Lung (tissue), 12 donors: ENCODE results near the gene TFDP1. TPM values are rescaled to one million over a fixed set of nuclear protein-coding genes. Genes with fewer than 3 reads are reported as not detected.

Experiments used
- ATAC-seq: fragments of 200-7000 bp; cut with Tn5 transposase; one replicate; pipeline ENCODE4 v1.9.1; 2020; ENCODE audit warnings: moderate number of reproducible peaks; ENCODE audit not compliant: insufficient read depth, low FRiP score
- DNase-seq, 3 donors: peaks; one replicate each; pipeline ENCODE4 v3.0.0-alpha.2; 2013 to 2017
- H3K27ac ChIP-seq, 2 donors: one replicate each; pipeline ENCODE4 v1.5.1; 2013; ENCODE audit warnings: mild to moderate bottlenecking in 2 of 2, moderate library complexity in 2 of 2, control low read depth in 1 of 2, inconsistent platforms in 1 of 2, low read depth in 1 of 2, low read length in 1 of 2
- H3K27me3 ChIP-seq, 3 donors: one replicate each; pipeline ENCODE4 v1.5.1; 2013; ENCODE audit warnings: low read length in 2 of 3; ENCODE audit not compliant: control insufficient read depth in 3 of 3, insufficient read depth in 3 of 3
- H3K36me3 ChIP-seq, 4 donors: one replicate each; pipeline ENCODE4 v1.5.1; 2013; ENCODE audit warnings: low read length in 4 of 4, mild to moderate bottlenecking in 1 of 4, moderate library complexity in 1 of 4; ENCODE audit not compliant: control insufficient read depth in 4 of 4, insufficient read depth in 4 of 4
- H3K4me1 ChIP-seq, 5 donors: one replicate each; pipeline ENCODE4 v1.5.1; 2013; ENCODE audit warnings: low read length in 5 of 5, mild to moderate bottlenecking in 2 of 5, moderate library complexity in 1 of 5; ENCODE audit not compliant: control insufficient read depth in 5 of 5, insufficient read depth in 5 of 5
- H3K4me3 ChIP-seq: one replicate; pipeline ENCODE4 v1.5.1; 2013; ENCODE audit warnings: mild to moderate bottlenecking, control low read depth, moderate library complexity
- H3K9ac ChIP-seq, 2 donors: one replicate each; pipeline ENCODE4 v1.5.1; 2013; ENCODE audit warnings: low read length in 2 of 2, control low read depth in 1 of 2; ENCODE audit not compliant: insufficient read depth in 1 of 2
- H3K9me3 ChIP-seq, 4 donors: one replicate each; pipeline ENCODE4 v1.5.1; 2013; ENCODE audit warnings: low read length in 3 of 4, mild to moderate bottlenecking in 1 of 4, moderate library complexity in 1 of 4; ENCODE audit not compliant: control insufficient read depth in 4 of 4, insufficient read depth in 3 of 4
- WGBS, 2 donors: extraction: QIAGEN DNeasy Blood & Tissue Kit; methylation state at CpG; one replicate each; pipeline ENCODE4 v1.1.7; 2013; 5-methylcytosine and 5-hydroxymethylcytosine counted together
- polyA plus RNA-seq, 2 donors: library from polyadenylated mRNA; stranded (reverse); fragments of 200-250 nt; gene quantifications; one replicate each; pipeline ENCODE4 v1.2.1, GENCODE V29; 2013
- total RNA-seq, 2 donors: library from RNA; depleted of rRNA in 1 of 2; stranded (reverse); fragments of >200 nt in 1 of 2; gene quantifications; one replicate each; pipeline ENCODE4 v1.2.1, GENCODE V29; 2014 to 2021
- TF ChIP-seq, protein P1 (sequence below): IDR thresholded peaks from 2 replicates; pipeline ENCODE4 v1.5.1; 2012; ENCODE audit warnings: mild to moderate bottlenecking; ENCODE audit errors: control extremely low read depth, extremely low read depth
- donor health status: control.
- donor health status: control.
- donor health status: Bipolar disorder and iron deficiency.
- donor health status: healthy.
- donor health status: DM: yes; HTN: yes; CAD: no.

The TFDP1 gene
- total and polyA plus RNA-seq, 4 donors = 19.6 to 44.2 (median 40.3) TPM

GRCh38 chr13:113567681-113568080, 16.9 kb upstream of the TFDP1 start:
- H3K27me3 ChIP-seq = peaks cover 0 to 17% (median 0%) of the 10 kb centered on the region in 3 donors
- H3K9ac ChIP-seq = no peak overlapping the region
- TF ChIP-seq, protein P1, sequence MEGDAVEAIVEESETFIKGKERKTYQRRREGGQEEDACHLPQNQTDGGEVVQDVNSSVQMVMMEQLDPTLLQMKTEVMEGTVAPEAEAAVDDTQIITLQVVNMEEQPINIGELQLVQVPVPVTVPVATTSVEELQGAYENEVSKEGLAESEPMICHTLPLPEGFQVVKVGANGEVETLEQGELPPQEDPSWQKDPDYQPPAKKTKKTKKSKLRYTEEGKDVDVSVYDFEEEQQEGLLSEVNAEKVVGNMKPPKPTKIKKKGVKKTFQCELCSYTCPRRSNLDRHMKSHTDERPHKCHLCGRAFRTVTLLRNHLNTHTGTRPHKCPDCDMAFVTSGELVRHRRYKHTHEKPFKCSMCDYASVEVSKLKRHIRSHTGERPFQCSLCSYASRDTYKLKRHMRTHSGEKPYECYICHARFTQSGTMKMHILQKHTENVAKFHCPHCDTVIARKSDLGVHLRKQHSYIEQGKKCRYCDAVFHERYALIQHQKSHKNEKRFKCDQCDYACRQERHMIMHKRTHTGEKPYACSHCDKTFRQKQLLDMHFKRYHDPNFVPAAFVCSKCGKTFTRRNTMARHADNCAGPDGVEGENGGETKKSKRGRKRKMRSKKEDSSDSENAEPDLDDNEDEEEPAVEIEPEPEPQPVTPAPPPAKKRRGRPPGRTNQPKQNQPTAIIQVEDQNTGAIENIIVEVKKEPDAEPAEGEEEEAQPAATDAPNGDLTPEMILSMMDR = no peak
- H3K4me3 ChIP-seq = no peak overlapping the region
- WGBS, 2 donors = 95 to 99% methylated on average over 4 of the region's 4 CpGs
- H3K4me1 ChIP-seq = no peaks in the 10 kb centered on the region
- ATAC-seq (no peak), DNase-seq (no peak)
- no peaks in the 10 kb centered on the region for H3K9me3 ChIP-seq
- H3K27ac ChIP-seq = no peak overlapping the region
- no peaks in the 10 kb centered on the region for H3K36me3 ChIP-seq

GRCh38 chr13:113573065-113573464, 11.5 kb upstream of the TFDP1 start:
- Histone ChIP-seq H3K4me3 (no peak overlapping the region), H3K27ac (no peak overlapping the region), H3K9ac (no peak overlapping the region), H3K9me3 (peaks cover 0 to 7% (median 3%) of the 10 kb centered on the region in 4 donors), H3K4me1 (no peaks in the 10 kb centered on the region), H3K36me3 (no peaks in the 10 kb centered on the region), H3K27me3 (peaks cover 0 to 2% (median 0%) of the 10 kb centered on the region in 3 donors)
- TF ChIP-seq, protein P1 = no peak
- no peak for ATAC-seq
- WGBS, 2 donors = 79 to 91% methylated on average over 3 of the region's 3 CpGs
- no peak for DNase-seq

GRCh38 chr13:113576597-113576996, 8.0 kb upstream of the TFDP1 start:
- Histone ChIP-seq H3K9ac (no peak overlapping the region), H3K27ac (no peak overlapping the region), H3K9me3 (peaks cover 0 to 7% (median 3%) of the 10 kb centered on the region in 4 donors), H3K4me3 (no peak overlapping the region), H3K36me3 (no peaks in the 10 kb centered on the region), H3K4me1 (no peaks in the 10 kb centered on the region), H3K27me3 (no peaks in the 10 kb centered on the region)
- TF ChIP-seq, protein P1 = no peak
- ATAC-seq (no peak), DNase-seq (no peak)
- WGBS, 2 donors = 73 to 78% methylated on average over 3 of the region's 3 CpGs

DNA sequence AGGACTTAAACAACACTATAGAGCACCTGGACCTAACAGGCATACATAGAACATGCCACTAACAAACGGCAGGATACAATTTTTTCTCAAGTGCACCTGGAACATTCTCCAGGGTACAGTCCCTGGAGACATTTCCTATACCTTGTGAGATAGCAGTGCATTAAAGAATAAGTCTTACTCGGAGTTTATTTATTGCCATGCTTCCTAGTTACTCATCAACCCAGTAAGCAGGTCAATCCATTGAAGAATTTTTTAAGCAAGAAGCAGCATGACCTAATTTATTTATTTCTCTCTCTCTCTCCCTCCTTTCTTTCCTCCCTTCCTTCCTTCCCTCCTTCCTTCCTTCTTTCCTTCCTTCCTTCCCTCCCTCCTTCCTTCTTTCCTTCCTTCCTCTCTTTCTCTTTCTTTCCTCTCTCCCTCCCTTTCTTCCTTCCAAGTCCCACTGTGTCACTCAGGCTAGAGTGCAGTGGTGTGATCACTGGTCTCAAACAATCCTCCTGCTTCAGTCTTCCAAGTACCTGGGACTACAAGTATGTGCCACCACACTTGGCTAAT, 6.6 kb upstream of the TFDP1 start:
- TF ChIP-seq, protein P1 = no peak
- no peaks in the 10 kb centered on the region for H3K4me1 ChIP-seq
- H3K9ac ChIP-seq = no peak overlapping the region
- no peaks in the 10 kb centered on the region for H3K27me3 ChIP-seq
- peaks cover 0 to 7% (median 3%) of the 10 kb centered on the region in 4 donors for H3K9me3 ChIP-seq
- WGBS, 2 donors = 81 to 90% methylated on average over 2 of the region's 2 CpGs
- no peak overlapping the region for H3K27ac ChIP-seq
- DNase-seq (no peak), ATAC-seq (no peak)
- no peaks in the 10 kb centered on the region for H3K36me3 ChIP-seq
- H3K4me3 ChIP-seq = no peak overlapping the region
